Measurements from ENCODE around the gene FAM171A1.

GRCh38 chr10:15208221-15208620 is 162.9 kb downstream of the FAM171A1 start:
- TF ChIP-seq CTCF (conservative IDR thresholded peaks at IDR 0.05) = no peak
- no peak for TF ChIP-seq ZFX (IDR thresholded peaks at IDR 0.05)

All from C4-2B (cell line).